Ovary (tissue), 3 donors: ENCODE data around the gene IL15RA.

Experiments
- EP300 ChIP-seq: sonication (generic); formaldehyde crosslinking; IDR thresholded peaks from one replicate; pipeline ENCODE4 v1.6.1; 2017; ENCODE audit warnings: antibody characterized with exemption
- TF ChIP-seq, protein P1 (sequence below), 3 donors: fragments of 450-650 bp in 2 of 3; fragments of 200-600 bp in 1 of 3; IDR thresholded peaks; one replicate each; pipeline versions ENCODE4 v1.5.1 to v1.8.0; 2016 to 2022; ENCODE audit warnings: antibody characterized with exemption in 3 of 3, mild to moderate bottlenecking in 1 of 3
- donor health status: DM: no; HTN: no; CAD: no.

- TF ChIP-seq, protein P1, sequence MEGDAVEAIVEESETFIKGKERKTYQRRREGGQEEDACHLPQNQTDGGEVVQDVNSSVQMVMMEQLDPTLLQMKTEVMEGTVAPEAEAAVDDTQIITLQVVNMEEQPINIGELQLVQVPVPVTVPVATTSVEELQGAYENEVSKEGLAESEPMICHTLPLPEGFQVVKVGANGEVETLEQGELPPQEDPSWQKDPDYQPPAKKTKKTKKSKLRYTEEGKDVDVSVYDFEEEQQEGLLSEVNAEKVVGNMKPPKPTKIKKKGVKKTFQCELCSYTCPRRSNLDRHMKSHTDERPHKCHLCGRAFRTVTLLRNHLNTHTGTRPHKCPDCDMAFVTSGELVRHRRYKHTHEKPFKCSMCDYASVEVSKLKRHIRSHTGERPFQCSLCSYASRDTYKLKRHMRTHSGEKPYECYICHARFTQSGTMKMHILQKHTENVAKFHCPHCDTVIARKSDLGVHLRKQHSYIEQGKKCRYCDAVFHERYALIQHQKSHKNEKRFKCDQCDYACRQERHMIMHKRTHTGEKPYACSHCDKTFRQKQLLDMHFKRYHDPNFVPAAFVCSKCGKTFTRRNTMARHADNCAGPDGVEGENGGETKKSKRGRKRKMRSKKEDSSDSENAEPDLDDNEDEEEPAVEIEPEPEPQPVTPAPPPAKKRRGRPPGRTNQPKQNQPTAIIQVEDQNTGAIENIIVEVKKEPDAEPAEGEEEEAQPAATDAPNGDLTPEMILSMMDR (IDR thresholded peaks at IDR 0.05) = no peak
- TF ChIP-seq EP300 = no peak
Observed at GRCh38 chr10:5951721-5952407, 25.5 kb downstream of the IL15RA start.
